Lower leg skin (tissue), 4 donors: ENCODE data around the gene AFAP1L2. TPM values are rescaled to one million over a fixed set of nuclear protein-coding genes. Genes with fewer than 3 reads are reported as not detected.

Experiments used
- DNase-seq, 2 donors: peaks; one replicate each; pipeline ENCODE4 v3.0.0-alpha.2; 2019; ENCODE audit warnings: low spot score in 2 of 2
- H3K4me3 ChIP-seq: fragments of 200-600 bp; sonication (generic); 2 replicates; pipeline ENCODE4 v1.5.1; 2017; ENCODE audit warnings: mild to moderate bottlenecking, low read depth; ENCODE audit not compliant: poor library complexity, severe bottlenecking
- POLR2A ChIP-seq, 2 donors: fragments of 450-650 bp; IDR thresholded peaks; one replicate each; pipeline ENCODE4 v1.6.1; 2016 to 2017; ENCODE audit warnings: antibody characterized with exemption in 2 of 2, mild to moderate bottlenecking in 1 of 2, moderate library complexity in 1 of 2
- WGBS, 2 donors: methylation state at CpG; one replicate each; pipeline ENCODE4 v1.1.5; 2018; 5-methylcytosine and 5-hydroxymethylcytosine counted together
- intact Hi-C: fragments of 100-400 bp; cut with DNase I; formaldehyde crosslinking; loops from one replicate; pipeline ENCODE4 v1.15.0; 2023; ENCODE audit warnings: low total_unique reads
- total RNA-seq, 4 donors: library from RNA; depleted of rRNA; stranded (reverse); fragments of >200 nt; gene quantifications; one replicate each; pipeline ENCODE4 v1.1.0, GENCODE V29; 2016
- TF ChIP-seq, protein P1 (sequence below), 3 donors: fragments of 450-650 bp; IDR thresholded peaks; one replicate each; pipeline ENCODE4 v1.5.1; 2016; ENCODE audit warnings: antibody characterized with exemption in 3 of 3, mild to moderate bottlenecking in 3 of 3, moderate library complexity in 2 of 3

Gene AFAP1L2
- total RNA-seq, 4 donors from 2014 or later: 10.9 to 19.4 (median 14.3) TPM

DNA sequence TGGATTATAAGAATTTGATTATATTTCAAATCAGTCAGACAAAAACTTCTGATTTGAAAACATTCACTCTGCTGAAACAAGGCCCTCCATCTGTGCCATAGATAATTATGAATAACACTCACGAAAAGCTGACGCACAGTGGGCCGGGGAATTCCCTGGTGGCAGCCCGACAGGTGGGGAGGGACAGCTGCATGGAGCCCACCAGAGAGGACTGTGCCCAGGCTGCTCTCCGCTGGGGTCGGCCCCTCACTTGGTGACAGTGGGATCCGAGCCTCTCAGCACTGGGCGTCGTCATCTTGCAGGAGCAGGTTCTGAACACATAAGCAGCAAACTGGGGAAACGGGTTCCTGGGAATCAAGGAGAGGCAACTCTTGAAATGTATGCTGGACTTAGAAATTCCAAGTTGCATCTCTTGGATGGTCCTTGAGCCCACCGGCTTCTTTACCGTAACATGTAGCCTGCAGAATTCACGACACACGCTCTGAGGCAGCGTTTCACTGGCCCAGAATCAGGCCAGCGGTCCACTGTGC is 41.4 kb downstream of the AFAP1L2 start:
- no peak overlapping the region for H3K4me3 ChIP-seq
- DNase-seq: no peak
- intact Hi-C loops: no loop called here
- WGBS, 2 donors: 71 to 78% methylated on average over 16 of the region's 16 CpGs
- TF ChIP-seq, protein P1, sequence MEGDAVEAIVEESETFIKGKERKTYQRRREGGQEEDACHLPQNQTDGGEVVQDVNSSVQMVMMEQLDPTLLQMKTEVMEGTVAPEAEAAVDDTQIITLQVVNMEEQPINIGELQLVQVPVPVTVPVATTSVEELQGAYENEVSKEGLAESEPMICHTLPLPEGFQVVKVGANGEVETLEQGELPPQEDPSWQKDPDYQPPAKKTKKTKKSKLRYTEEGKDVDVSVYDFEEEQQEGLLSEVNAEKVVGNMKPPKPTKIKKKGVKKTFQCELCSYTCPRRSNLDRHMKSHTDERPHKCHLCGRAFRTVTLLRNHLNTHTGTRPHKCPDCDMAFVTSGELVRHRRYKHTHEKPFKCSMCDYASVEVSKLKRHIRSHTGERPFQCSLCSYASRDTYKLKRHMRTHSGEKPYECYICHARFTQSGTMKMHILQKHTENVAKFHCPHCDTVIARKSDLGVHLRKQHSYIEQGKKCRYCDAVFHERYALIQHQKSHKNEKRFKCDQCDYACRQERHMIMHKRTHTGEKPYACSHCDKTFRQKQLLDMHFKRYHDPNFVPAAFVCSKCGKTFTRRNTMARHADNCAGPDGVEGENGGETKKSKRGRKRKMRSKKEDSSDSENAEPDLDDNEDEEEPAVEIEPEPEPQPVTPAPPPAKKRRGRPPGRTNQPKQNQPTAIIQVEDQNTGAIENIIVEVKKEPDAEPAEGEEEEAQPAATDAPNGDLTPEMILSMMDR (IDR thresholded peaks at IDR 0.05): no peak
- no peak for TF ChIP-seq POLR2A (IDR thresholded peaks at IDR 0.05)

DNA sequence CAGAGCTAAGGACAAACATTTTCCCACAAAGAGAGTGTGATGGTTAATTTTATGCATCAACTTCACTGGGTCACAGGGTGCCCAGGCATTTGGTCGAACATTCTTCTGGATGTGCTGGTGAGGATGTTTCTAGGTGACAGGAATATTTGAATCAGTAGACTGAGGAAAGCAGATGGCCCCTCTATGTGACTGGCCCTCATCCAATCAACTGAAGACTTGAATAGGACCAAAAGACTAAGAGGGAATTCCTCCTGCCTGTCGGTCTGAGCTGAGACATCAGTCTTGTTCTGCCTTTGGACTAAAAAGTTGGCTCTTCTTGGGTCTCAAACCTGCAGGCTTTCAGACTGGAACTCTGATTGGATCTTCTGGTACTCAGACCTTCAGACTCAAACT is 44.4 kb downstream of the AFAP1L2 start:
- intact Hi-C loops: no loop called here
- WGBS, 2 donors: 97 to 100% methylated on average over 2 of the region's 2 CpGs

DNA sequence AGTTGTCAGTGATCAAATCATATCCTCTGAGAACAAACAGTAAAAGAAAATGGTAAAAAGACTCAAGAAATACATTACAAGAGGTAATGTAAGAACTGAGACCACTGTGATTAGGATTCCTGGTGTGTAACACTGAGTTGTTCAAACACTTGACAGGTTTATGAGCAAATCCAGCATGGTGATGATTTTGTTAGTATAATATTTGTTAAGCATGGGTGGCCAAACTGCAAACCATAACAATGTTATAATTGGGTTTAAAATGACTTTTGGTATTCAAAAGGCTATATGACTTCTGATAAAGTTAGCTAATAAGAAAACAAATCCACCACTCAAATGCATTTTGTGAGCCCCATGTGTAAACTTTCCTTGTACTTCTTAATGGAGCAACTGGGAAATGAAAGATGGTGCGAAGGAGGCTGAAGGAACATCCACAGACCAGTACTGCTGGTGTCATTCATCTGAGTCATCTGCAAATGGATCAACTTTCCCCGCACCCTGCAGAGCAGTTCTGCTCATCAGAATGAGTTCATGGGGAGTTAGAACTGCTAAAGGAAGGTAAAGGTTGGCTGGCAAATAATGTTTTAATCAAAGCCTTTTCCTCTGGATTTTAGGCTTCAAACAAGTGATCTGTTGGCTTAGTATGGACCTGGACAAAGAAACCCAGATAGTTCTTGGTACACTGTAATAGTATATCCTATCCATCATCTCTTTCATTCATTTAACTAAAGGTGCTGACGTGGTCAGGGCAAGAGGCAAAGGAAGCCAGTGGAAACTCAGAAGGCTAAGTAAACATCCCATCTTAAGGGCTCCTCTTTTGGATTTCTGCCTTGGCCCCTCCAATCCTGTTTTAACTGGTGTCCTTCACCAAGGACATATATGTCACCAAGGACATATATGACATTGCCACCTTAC is 45.0 kb downstream of the AFAP1L2 start:
- TF ChIP-seq POLR2A (IDR thresholded peaks at IDR 0.05): no peak
- TF ChIP-seq, protein P1 (IDR thresholded peaks at IDR 0.05): no peak
- WGBS, 2 donors: 88 to 93% methylated on average over 3 of the region's 3 CpGs

More for the DNA sequence above, 44.4 kb downstream of the AFAP1L2 start:
- no peak overlapping the region for H3K4me3 ChIP-seq
- no peak for DNase-seq
- TF ChIP-seq POLR2A (IDR thresholded peaks at IDR 0.05): no peak
- TF ChIP-seq, protein P1 (IDR thresholded peaks at IDR 0.05): no peak

DNA sequence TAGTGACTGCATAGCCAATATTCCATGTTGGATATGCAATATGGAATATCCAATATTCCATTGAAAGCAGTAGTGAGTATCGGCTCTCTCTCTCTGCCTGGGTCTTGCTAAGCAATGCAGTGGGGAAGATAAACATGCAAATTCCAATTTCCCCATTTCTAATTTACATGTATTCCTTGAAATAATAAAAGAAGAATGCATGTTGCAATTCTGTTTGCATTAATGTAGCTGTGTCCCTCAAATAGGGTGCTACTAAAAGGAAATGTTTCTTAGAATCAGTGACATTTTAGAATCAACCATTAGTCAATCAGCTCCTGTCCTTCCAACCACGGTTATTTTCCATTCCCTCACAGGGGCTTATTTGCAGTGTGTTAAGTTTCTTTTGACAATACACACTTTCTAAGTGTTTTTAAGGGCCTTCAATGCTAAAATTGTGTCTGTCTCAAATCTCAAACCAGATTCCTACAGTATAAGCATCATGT is 46.7 kb downstream of the AFAP1L2 start:
- WGBS, 2 donors: 56 to 70% methylated on average over 2 of the region's 2 CpGs
- intact Hi-C loops: no loop called here
- TF ChIP-seq POLR2A (IDR thresholded peaks at IDR 0.05): no peak
- TF ChIP-seq, protein P1 (IDR thresholded peaks at IDR 0.05): no peak
- no peak for DNase-seq
- no peak overlapping the region for H3K4me3 ChIP-seq

More for the DNA sequence above, 45.0 kb downstream of the AFAP1L2 start:
- intact Hi-C loops: no loop called here
- DNase-seq: no peak
- H3K4me3 ChIP-seq: no peak overlapping the region

DNA sequence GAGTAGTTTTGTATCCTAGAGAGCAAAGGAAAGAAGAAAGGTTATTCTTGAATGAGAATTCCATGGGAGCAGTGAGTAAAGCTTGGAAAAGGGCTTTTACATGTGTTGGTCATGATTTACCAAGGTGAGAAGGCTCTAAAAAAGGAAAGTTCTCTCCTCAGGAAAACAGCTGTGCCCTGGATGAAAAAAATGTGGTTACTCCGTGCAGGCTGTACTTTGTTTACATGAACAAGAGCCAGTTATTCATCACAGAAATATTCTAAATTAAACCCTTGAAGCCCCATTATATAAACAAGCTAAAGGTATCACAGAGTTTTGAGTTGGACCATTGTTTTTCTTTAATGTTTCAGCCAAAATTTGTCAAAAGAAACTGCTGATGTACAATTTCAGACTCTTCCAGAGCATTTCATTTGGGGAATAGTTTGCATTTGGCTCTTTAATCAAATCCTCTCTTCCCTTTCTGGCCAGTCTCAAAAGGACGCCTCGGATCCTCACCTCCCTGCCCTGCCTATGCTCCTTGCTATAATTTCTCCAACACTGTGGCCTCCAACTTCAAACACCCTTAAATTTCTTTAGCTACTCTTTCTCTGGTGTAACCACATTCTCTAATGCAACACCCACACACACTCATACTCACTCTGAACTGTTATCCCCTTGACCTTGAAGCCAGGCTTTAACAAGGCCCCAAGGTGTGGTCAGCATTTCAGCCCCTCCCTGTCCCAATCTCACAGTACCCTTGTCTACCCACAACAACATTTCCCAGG is 47.4 kb downstream of the AFAP1L2 start:
- H3K4me3 ChIP-seq: no peak overlapping the region
- TF ChIP-seq, protein P1 (IDR thresholded peaks at IDR 0.05): no peak
- TF ChIP-seq POLR2A (IDR thresholded peaks at IDR 0.05): no peak
- 39% methylated on average over 3 of the region's 3 CpGs for WGBS, 2 donors
- intact Hi-C loops: no loop called here
- DNase-seq: peak in 1 of 2 donors; percentile 25
